ENCODE results near the gene ANKRD36.
"Not testable (repeated sequence)": the region's sequence is repeated elsewhere in the genome, so short reads cannot be mapped to it uniquely, and the experiment has no call there.

ANKRD36 gene

DNA sequence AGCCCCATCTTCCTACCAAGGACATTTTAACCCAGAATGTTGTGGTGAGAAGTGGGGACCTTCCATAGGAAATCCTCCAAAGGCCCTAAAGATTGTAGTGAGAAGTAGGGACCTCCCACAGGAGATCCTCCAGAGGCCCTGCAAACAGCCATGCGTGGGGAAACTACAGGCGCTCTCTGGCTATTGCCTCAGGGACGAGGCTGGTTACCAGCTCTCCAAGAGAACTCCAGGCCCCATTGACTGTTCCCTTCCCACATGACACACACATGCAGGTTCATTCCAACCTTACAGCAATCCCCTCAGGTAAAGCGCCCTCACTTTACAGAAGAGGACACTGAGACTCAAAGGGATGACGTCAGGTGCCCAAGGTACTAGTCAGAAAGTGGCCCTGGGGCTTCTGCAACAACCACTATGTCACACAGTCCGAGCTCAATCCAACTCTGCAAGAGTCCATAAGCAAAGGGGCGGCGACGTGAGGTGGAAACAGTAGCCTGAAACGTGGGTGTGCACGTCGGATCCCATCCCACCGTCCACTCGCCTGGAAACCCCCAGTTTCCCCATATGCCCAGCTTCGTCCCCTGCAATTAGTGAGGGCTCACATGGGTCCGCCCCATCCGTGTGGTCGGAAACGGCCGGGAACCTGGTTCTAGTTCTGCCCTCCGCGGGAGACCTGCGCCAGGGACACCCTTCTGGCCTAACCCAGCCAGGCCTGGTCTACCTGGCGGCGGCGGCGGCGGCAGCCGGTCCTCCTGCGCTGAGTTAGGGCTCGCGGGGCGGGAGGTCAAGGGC lies 18.8 kb upstream of the ANKRD36 start:
- H3K9me3 ChIP-seq (ENCODE audit: control insufficient read depth, insufficient read depth, low read length); H3K4me1 ChIP-seq (ENCODE audit: control insufficient read depth, low read length); H3K27me3 ChIP-seq (ENCODE audit: control insufficient read depth, low read length); H3K79me2 ChIP-seq (ENCODE audit: control insufficient read depth, low read length); H3K27ac ChIP-seq (ENCODE audit: low read depth, low read length); H3K36me3 ChIP-seq (ENCODE audit: control insufficient read depth, low read length); H3K9me2 ChIP-seq (replicated peaks; ENCODE audit: control insufficient read depth, low read length); H4K20me1 ChIP-seq (ENCODE audit: control insufficient read depth, insufficient read depth, low read depth, low read length); H3F3A ChIP-seq (ENCODE audit: control insufficient read depth, insufficient read depth): not testable (repeated sequence)
- H3K4me2 ChIP-seq (ENCODE audit: low read length), result peak overlapping the region; percentile 62
- H3K4me3 ChIP-seq (ENCODE audit: low read length), result peak overlapping the region; percentile 68

DNA sequence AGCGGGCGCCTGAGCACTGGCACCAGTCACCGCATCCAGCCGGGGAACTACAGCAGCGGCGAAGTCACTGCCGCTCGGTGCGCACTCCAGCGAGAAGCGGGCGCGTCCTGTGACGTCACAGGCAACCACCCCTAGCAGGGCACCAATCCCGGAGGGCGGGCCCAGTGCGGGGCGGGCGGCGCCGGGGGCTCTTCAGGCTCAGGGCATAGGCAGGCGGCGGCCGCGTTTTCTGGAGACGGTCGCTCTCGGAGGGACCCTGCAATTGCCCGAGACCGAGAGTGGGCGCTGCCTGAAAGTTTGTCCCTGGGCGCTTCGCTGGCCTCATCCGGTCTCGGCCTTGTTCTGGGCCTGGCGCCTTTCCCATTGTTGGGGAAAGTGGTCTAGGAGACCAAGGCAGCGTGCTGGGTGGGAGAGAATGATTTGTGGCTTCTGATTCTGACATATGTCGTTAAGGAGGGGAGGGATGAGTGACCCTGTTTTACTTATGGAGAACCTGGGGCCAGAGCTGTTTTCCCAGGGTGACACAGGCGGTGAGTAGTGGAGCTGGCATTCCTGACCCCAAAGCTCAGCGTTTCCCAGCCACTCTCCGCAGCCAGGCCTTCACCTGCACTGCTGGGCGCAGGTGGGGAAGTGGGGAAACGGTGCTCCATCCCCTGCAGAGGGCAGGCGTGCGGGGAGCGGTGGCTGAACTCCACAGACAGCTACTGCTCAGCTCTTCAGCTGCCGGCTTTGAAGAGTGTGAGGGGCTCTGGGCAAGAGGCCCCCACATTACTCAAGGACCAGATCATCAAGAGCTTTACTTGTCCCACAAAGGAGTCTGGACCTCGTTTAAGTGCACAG lies 18.0 kb upstream of the ANKRD36 start, which contains the start of gene FAHD2B:
Gene FAHD2B (minus strand): TSS at position 111 of the 840 bp plus-strand sequence. CDS start 3,176 bp downstream, outside the sequence.
- not testable (repeated sequence) for H3K4me1 ChIP-seq (ENCODE audit: control insufficient read depth, low read length); H3K27me3 ChIP-seq (ENCODE audit: control insufficient read depth, low read length); H3K36me3 ChIP-seq (ENCODE audit: control insufficient read depth, low read length); H3K79me2 ChIP-seq (ENCODE audit: control insufficient read depth, low read length); H3K9me3 ChIP-seq (ENCODE audit: control insufficient read depth, insufficient read depth, low read length); H3K27ac ChIP-seq (ENCODE audit: low read depth, low read length); H3K9me2 ChIP-seq (replicated peaks; ENCODE audit: control insufficient read depth, low read length); H4K20me1 ChIP-seq (ENCODE audit: control insufficient read depth, insufficient read depth, low read depth, low read length); H3F3A ChIP-seq (ENCODE audit: control insufficient read depth, insufficient read depth)
- Histone ChIP-seq H3K4me3 (ENCODE audit: low read length) (peak within 1 kb of the TSS; percentile 68), H3K4me2 (ENCODE audit: low read length) (peak within 1 kb of the TSS; percentile 65)

DNA sequence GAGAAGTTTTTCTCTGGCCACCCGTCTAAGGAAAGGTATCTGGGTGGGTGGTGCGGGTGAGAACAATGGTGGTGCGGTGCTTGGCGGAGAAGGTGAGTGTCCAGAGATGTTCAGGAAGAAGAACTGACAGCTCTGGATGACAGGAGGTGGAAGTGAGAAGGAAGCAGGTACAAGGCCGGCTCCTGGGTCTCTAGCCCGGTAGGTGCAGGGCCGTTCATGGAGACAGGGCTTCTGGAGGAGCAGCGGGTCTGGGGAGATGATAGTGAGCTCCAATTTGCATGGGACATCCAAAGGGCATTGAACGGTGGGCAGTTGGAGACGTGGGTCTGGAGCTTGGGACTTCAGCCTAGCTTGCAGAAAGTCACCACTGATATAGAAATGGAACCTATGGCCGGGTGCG lies 17.3 kb upstream of the ANKRD36 start:
- peak overlapping the region; percentile 68 for H3K4me3 ChIP-seq (ENCODE audit: low read length)
- peaks cover 7% of the 10 kb centered on the region for H3K4me1 ChIP-seq (ENCODE audit: control insufficient read depth, low read length)
- no peaks in the 10 kb centered on the region for H3K79me2 ChIP-seq (ENCODE audit: control insufficient read depth, low read length)
- no peaks in the 10 kb centered on the region for H3K36me3 ChIP-seq (ENCODE audit: control insufficient read depth, low read length)
- H3K9me3 ChIP-seq (ENCODE audit: control insufficient read depth, insufficient read depth, low read length), result no peaks in the 10 kb centered on the region
- no peaks in the 10 kb centered on the region for H4K20me1 ChIP-seq (ENCODE audit: control insufficient read depth, insufficient read depth, low read depth, low read length)
- peak overlapping the region; percentile 65 for H3K4me2 ChIP-seq (ENCODE audit: low read length)
- no peaks in the 10 kb centered on the region for H3F3A ChIP-seq (ENCODE audit: control insufficient read depth, insufficient read depth)
- no peak overlapping the region for H3K27ac ChIP-seq (ENCODE audit: low read depth, low read length)
- TF ChIP-seq EZH2phosphoT487 (IDR thresholded peaks at IDR 0.05; ENCODE audit: borderline replicate concordance, low read length), result no peak
- TF ChIP-seq, protein P1, sequence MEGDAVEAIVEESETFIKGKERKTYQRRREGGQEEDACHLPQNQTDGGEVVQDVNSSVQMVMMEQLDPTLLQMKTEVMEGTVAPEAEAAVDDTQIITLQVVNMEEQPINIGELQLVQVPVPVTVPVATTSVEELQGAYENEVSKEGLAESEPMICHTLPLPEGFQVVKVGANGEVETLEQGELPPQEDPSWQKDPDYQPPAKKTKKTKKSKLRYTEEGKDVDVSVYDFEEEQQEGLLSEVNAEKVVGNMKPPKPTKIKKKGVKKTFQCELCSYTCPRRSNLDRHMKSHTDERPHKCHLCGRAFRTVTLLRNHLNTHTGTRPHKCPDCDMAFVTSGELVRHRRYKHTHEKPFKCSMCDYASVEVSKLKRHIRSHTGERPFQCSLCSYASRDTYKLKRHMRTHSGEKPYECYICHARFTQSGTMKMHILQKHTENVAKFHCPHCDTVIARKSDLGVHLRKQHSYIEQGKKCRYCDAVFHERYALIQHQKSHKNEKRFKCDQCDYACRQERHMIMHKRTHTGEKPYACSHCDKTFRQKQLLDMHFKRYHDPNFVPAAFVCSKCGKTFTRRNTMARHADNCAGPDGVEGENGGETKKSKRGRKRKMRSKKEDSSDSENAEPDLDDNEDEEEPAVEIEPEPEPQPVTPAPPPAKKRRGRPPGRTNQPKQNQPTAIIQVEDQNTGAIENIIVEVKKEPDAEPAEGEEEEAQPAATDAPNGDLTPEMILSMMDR (IDR thresholded peaks at IDR 0.05; ENCODE audit: low read depth, low read length, poor library complexity, severe bottlenecking), result no peak
- no peaks in the 10 kb centered on the region for H3K27me3 ChIP-seq (ENCODE audit: control insufficient read depth, low read length)
- H3K9me2 ChIP-seq (replicated peaks; ENCODE audit: control insufficient read depth, low read length), result no peaks in the 10 kb centered on the region

DNA sequence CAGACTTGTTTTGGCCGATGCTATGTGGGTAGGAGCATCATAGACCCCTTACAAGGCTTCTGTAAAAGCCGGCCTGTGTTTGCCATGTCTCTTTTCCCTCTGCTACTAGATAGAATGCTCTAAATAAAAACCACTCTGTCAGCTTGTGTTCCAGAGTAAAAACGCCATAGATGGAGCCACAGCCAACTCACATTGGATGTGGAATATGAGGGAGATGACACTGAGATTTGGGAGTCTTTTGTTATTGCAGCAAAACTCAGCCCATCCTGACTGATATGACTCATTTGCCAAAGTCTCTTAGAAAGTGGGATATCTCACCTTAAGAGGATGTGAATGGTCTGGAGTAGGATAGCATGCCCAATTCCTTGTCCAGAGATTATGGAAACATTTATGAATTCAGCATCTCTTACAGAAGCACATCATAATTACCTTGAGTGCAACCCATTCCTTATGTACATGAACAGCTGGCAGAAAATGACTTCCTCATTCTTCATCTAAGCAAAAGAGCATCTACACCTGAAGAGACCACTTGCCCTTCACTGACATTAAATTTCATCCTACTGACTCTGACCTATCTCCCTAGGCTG lies 14.1 kb upstream of the ANKRD36 start:
- H3K4me2 ChIP-seq (ENCODE audit: low read length); H3F3A ChIP-seq (ENCODE audit: control insufficient read depth, insufficient read depth); H3K36me3 ChIP-seq (ENCODE audit: control insufficient read depth, low read length); H4K20me1 ChIP-seq (ENCODE audit: control insufficient read depth, insufficient read depth, low read depth, low read length); H3K27me3 ChIP-seq (ENCODE audit: control insufficient read depth, low read length); H3K9me2 ChIP-seq (replicated peaks; ENCODE audit: control insufficient read depth, low read length); H3K4me3 ChIP-seq (ENCODE audit: low read length); H3K4me1 ChIP-seq (ENCODE audit: control insufficient read depth, low read length); H3K27ac ChIP-seq (ENCODE audit: low read depth, low read length); H3K79me2 ChIP-seq (ENCODE audit: control insufficient read depth, low read length); H3K9me3 ChIP-seq (ENCODE audit: control insufficient read depth, insufficient read depth, low read length): not testable (repeated sequence)

DNA sequence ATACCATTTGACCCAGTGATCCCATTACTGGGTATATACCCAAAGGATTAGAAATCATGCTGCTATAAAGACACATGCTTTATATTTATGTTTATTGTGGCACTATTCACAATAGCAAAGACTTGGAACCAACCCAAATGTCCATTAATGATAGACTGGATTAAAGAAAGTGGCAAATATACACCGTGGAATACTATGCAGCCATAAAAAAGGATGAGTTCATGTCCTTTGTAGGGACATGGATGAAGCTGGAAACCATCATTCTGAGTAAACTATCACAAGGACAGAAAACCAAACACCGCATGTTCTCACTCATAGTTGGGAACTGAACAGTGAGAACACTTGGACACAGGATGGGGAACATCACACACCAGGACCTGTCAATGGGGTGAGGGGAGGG lies 6.1 kb upstream of the ANKRD36 start:
- H3K9me2 ChIP-seq (replicated peaks; ENCODE audit: control insufficient read depth, low read length); H3K27me3 ChIP-seq (ENCODE audit: control insufficient read depth, low read length); H3F3A ChIP-seq (ENCODE audit: control insufficient read depth, insufficient read depth); H3K36me3 ChIP-seq (ENCODE audit: control insufficient read depth, low read length); H3K27ac ChIP-seq (ENCODE audit: low read depth, low read length); H3K9me3 ChIP-seq (ENCODE audit: control insufficient read depth, insufficient read depth, low read length); H4K20me1 ChIP-seq (ENCODE audit: control insufficient read depth, insufficient read depth, low read depth, low read length); H3K4me2 ChIP-seq (ENCODE audit: low read length); H3K79me2 ChIP-seq (ENCODE audit: control insufficient read depth, low read length); H3K4me3 ChIP-seq (ENCODE audit: low read length); H3K4me1 ChIP-seq (ENCODE audit: control insufficient read depth, low read length): not testable (repeated sequence)

DNA sequence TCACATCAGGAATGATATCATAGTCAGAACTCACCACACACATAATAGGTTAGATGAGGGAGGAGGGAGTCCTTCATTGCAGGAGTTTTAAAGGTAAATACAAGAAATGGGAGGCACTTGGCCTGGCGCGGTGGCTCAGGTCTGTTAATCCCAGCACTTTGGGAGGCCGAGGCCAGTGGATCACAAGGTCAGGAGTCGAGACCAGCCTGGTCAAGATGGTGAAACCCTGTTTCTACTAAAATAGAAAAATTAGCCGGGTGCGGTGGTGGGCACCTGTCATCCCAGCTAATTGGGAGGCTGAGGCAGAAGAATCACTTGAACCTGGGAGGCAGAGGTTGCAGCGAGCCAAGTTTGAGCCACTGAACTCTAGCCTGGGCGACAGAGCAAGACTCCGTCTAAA lies 1.7 kb upstream of the ANKRD36 start:
- H3K9me2 ChIP-seq (replicated peaks; ENCODE audit: control insufficient read depth, low read length), result not testable (repeated sequence)

More for the DNA sequence above, 1.7 kb upstream of the ANKRD36 start:
- not testable (repeated sequence) for H4K20me1 ChIP-seq (ENCODE audit: control insufficient read depth, insufficient read depth, low read depth, low read length); H3K27me3 ChIP-seq (ENCODE audit: control insufficient read depth, low read length); H3K36me3 ChIP-seq (ENCODE audit: control insufficient read depth, low read length); H3K27ac ChIP-seq (ENCODE audit: low read depth, low read length); H3K79me2 ChIP-seq (ENCODE audit: control insufficient read depth, low read length); H3K4me3 ChIP-seq (ENCODE audit: low read length); H3K4me2 ChIP-seq (ENCODE audit: low read length); H3K4me1 ChIP-seq (ENCODE audit: control insufficient read depth, low read length); H3F3A ChIP-seq (ENCODE audit: control insufficient read depth, insufficient read depth); H3K9me3 ChIP-seq (ENCODE audit: control insufficient read depth, insufficient read depth, low read length)
